ENCODE measurements around the gene CALML3.

CALML3 gene

GRCh38 chr10:5531558-5532306 is 7.0 kb downstream of the CALML3 start:
- no peak for DNase-seq (ENCODE audit: insufficient read length, low spot score)
- no peak for FAIRE-seq
- no peak for TF ChIP-seq POLR2A (IDR thresholded peaks at IDR 0.05; ENCODE audit: low read depth, low read length)

- no peak for FAIRE-seq
- DNase-seq (ENCODE audit: insufficient read length, low spot score): no peak
- no peak for TF ChIP-seq POLR2A (IDR thresholded peaks at IDR 0.05; ENCODE audit: low read depth, low read length)
These were observed 7.5 kb downstream of the CALML3 start for GRCh38 chr10:5532307-5532605.

- FAIRE-seq (no peak), DNase-seq (ENCODE audit: insufficient read length, low spot score) (no peak)
- no peak for TF ChIP-seq POLR2A (IDR thresholded peaks at IDR 0.05; ENCODE audit: low read depth, low read length)
These were observed 7.9 kb downstream of the CALML3 start for GRCh38 chr10:5532618-5533097.

- no peak for FAIRE-seq
These were observed 8.5 kb downstream of the CALML3 start for GRCh38 chr10:5533098-5533731.

GRCh38 chr10:5534051-5534821 is 9.5 kb downstream of the CALML3 start:
- no peak for FAIRE-seq
- DNase-seq (ENCODE audit: insufficient read length, low spot score): no peak
- no peak for TF ChIP-seq POLR2A (IDR thresholded peaks at IDR 0.05; ENCODE audit: low read depth, low read length)

More at GRCh38 chr10:5533098-5533731, 8.5 kb downstream of the CALML3 start:
- no peak for TF ChIP-seq POLR2A (IDR thresholded peaks at IDR 0.05; ENCODE audit: low read depth, low read length)
- no peak for DNase-seq (ENCODE audit: insufficient read length, low spot score)

- FAIRE-seq (no peak), DNase-seq (ENCODE audit: insufficient read length, low spot score) (no peak)
- TF ChIP-seq POLR2A (IDR thresholded peaks at IDR 0.05; ENCODE audit: low read depth, low read length): no peak
These were observed 10.4 kb downstream of the CALML3 start for GRCh38 chr10:5534880-5535856.

GRCh38 chr10:5536486-5537081 is 11.8 kb downstream of the CALML3 start:
- TF ChIP-seq POLR2A (IDR thresholded peaks at IDR 0.05; ENCODE audit: low read depth, low read length): no peak
- DNase-seq (ENCODE audit: insufficient read length, low spot score): no peak
- FAIRE-seq: no peak

GRCh38 chr10:5537684-5538083 is 12.9 kb downstream of the CALML3 start:
- TF ChIP-seq POLR2A (IDR thresholded peaks at IDR 0.05; ENCODE audit: low read depth, low read length): no peak
- no peak for DNase-seq (ENCODE audit: insufficient read length, low spot score)
- no peak for FAIRE-seq

- no peak for FAIRE-seq
- TF ChIP-seq POLR2A (IDR thresholded peaks at IDR 0.05; ENCODE audit: low read depth, low read length): no peak
- DNase-seq (ENCODE audit: insufficient read length, low spot score): peak; percentile 25
These were observed 13.7 kb downstream of the CALML3 start for GRCh38 chr10:5538446-5538845.

GRCh38 chr10:5538892-5539651 is 14.3 kb downstream of the CALML3 start:
- DNase-seq (ENCODE audit: insufficient read length, low spot score): no peak
- no peak for TF ChIP-seq POLR2A (IDR thresholded peaks at IDR 0.05; ENCODE audit: low read depth, low read length)
- no peak for FAIRE-seq

- no peak for TF ChIP-seq POLR2A (IDR thresholded peaks at IDR 0.05; ENCODE audit: low read depth, low read length)
- DNase-seq (ENCODE audit: insufficient read length, low spot score) (no peak), FAIRE-seq (no peak)
These were observed 15.3 kb downstream of the CALML3 start for GRCh38 chr10:5540080-5540479.

GRCh38 chr10:5540891-5541290 is 16.1 kb downstream of the CALML3 start:
- no peak for FAIRE-seq

More at GRCh38 chr10:5540891-5541290, 16.1 kb downstream of the CALML3 start:
- no peak for TF ChIP-seq POLR2A (IDR thresholded peaks at IDR 0.05; ENCODE audit: low read depth, low read length)
- no peak for DNase-seq (ENCODE audit: insufficient read length, low spot score)
